Measurements from ENCODE around the gene STRN4. TPM values are rescaled to one million over a fixed set of nuclear protein-coding genes. Genes with fewer than 3 reads are reported as not detected.

STRN4 gene
- total RNA-seq, 2 experiments from 2014 or later: 68.0 to 115 TPM

Small RNAs within 50 kb of the gene (microRNA-seq; reads per million reads assigned to microRNA genes)
- gene MIR320E (ENCODE audit: borderline replicate concordance): 4.5 reads per million

Small RNAs within 50 kb of the gene (small RNA-seq; reads per million reads assigned to genes)
- gene MIR320E: not detected
- gene RF00019: not detected
- gene RN7SL364P: not detected

Other genes starting within 250 kb of the STRN4 start
- 175 and 205 TPM in 2 replicates for gene CALM3, start 145.1 kb downstream of the STRN4 start, total RNA-seq (2014; rRNA removed; shearing (Covaris generic))
- 198 and 246 TPM in 2 replicates for gene CALM3, start 145.1 kb downstream of the STRN4 start, total RNA-seq (2022)
- 0.25 and 0.26 TPM in 2 replicates for gene PTGIR, start 121.4 kb downstream of the STRN4 start, total RNA-seq (2014; rRNA removed; shearing (Covaris generic))
- gene PTGIR, start 121.4 kb downstream of the STRN4 start, total RNA-seq (2022): not detected in 2 replicates
- not detected in 2 replicates for gene GNG8, start 110.2 kb downstream of the STRN4 start, total RNA-seq (2014; rRNA removed; shearing (Covaris generic))
- not detected in 2 replicates for gene GNG8, start 110.2 kb downstream of the STRN4 start, total RNA-seq (2022)
- 0.10 and 0.44 TPM in 2 replicates for gene DACT3, start 85.3 kb downstream of the STRN4 start, total RNA-seq (2014; rRNA removed; shearing (Covaris generic))
- not detected in 2 replicates for gene DACT3, start 85.3 kb downstream of the STRN4 start, total RNA-seq (2022)
- gene PRKD2, start 29.3 kb downstream of the STRN4 start, total RNA-seq (2014; rRNA removed; shearing (Covaris generic)): 30.5 and 34.3 TPM in 2 replicates
- gene PRKD2, start 29.3 kb downstream of the STRN4 start, total RNA-seq (2022): 89.2 and 101 TPM in 2 replicates
- 15.5 and 24.6 TPM in 2 replicates for gene FKRP, start 393 bp downstream of the STRN4 start, total RNA-seq (2014; rRNA removed; shearing (Covaris generic))
- 18.9 and 26.6 TPM in 2 replicates for gene FKRP, start 393 bp downstream of the STRN4 start, total RNA-seq (2022)
- 111 and 145 TPM in 2 replicates for gene SLC1A5, start 42.1 kb upstream of the STRN4 start, total RNA-seq (2014; rRNA removed; shearing (Covaris generic))
- gene SLC1A5, start 42.1 kb upstream of the STRN4 start, total RNA-seq (2022): 161 and 167 TPM in 2 replicates
- 105 and 110 TPM in 2 replicates for gene AP2S1, start 104.4 kb upstream of the STRN4 start, total RNA-seq (2014; rRNA removed; shearing (Covaris generic))
- 79.3 and 88.2 TPM in 2 replicates for gene AP2S1, start 104.4 kb upstream of the STRN4 start, total RNA-seq (2022)
- 22.5 and 26.5 TPM in 2 replicates for gene ARHGAP35, start 114.5 kb upstream of the STRN4 start, total RNA-seq (2014; rRNA removed; shearing (Covaris generic))
- 42.2 and 44.4 TPM in 2 replicates for gene ARHGAP35, start 114.5 kb upstream of the STRN4 start, total RNA-seq (2022)

Measured in OCI-LY7 (cell line).